GM12874 (cell line): ENCODE data around the gene PARN.

Experiments
- CTCF ChIP-seq: IDR thresholded peaks from 2 replicates; pipeline ENCODE4 v1.5.1; 2011; ENCODE audit warnings: low read depth, mild to moderate bottlenecking, control low read depth, low read length, moderate library complexity; ENCODE audit not compliant: insufficient read depth

PARN gene

GRCh38 chr16:14640538-14640937 is 10.5 kb upstream of the PARN start:
- TF ChIP-seq CTCF, result no peak

GRCh38 chr16:14635395-14636165 is 5.5 kb upstream of the PARN start:
- no peak for TF ChIP-seq CTCF

GRCh38 chr16:14634389-14634725 is 4.3 kb upstream of the PARN start:
- no peak for TF ChIP-seq CTCF

GRCh38 chr16:14632693-14633569 is 2.9 kb upstream of the PARN start, which contains the start of gene BFAR:
Gene BFAR (plus strand): TSS chr16:14632951. CDS start chr16:14644347, 11,396 bp downstream.
- TF ChIP-seq CTCF, result no peak

- no peak for TF ChIP-seq CTCF
Measured at GRCh38 chr16:14629612-14629918, 495 bp downstream of the PARN start.

GRCh38 chr16:14628806-14629611 is 1.1 kb downstream of the PARN start:
- TF ChIP-seq CTCF, result no peak

GRCh38 chr16:14627078-14627477 is 3.0 kb downstream of the PARN start:
- TF ChIP-seq CTCF, result no peak
